K562 (cell line): ENCODE data around the gene SCAMP1. TPM values are rescaled to one million over a fixed set of nuclear protein-coding genes. Genes with fewer than 3 reads are reported as not detected.

Source experiments
- E2F3 ChIP-seq: fragments of 250-450 bp; sonication (Bioruptor Pico); IDR thresholded peaks from 2 replicates; pipeline ENCODE4 v1.4.0; 2020; ENCODE audit warnings: mild to moderate bottlenecking
- ERF ChIP-seq: fragments of 450-650 bp; formaldehyde crosslinking; IDR thresholded peaks from 2 replicates; pipeline ENCODE4 v1.4.0; 2020; ENCODE audit warnings: mild to moderate bottlenecking, mixed read lengths
- ETS1 ChIP-seq: conservative IDR thresholded peaks from 2 replicates; pipeline ENCODE4 v1.6.1; 2011; ENCODE audit warnings: low read depth, mild to moderate bottlenecking, low read length; ENCODE audit not compliant: control insufficient read depth
- JUND ChIP-seq, 2 experiments: IDR thresholded peaks; 2 replicates in 1 of 2; 3 replicates in 1 of 2; pipeline ENCODE4 v1.6.1; 2011; ENCODE audit warnings: borderline replicate concordance in 2 of 2, low read depth in 2 of 2, low read length in 2 of 2, improper control_type of control experiment in 1 of 2, missing biosample characterization in 1 of 2, missing genetic modification characterization in 1 of 2, missing genetic modification reagents in 1 of 2
- LARP7 ChIP-seq: fragments of 450-650 bp; IDR thresholded peaks from 2 replicates; pipeline ENCODE4 v1.6.1; 2016
- MNT ChIP-seq, 2 experiments: fragments of 450-650 bp; conservative IDR thresholded peaks; 2 replicates each; pipeline ENCODE4 v1.6.1; 2017; ENCODE audit warnings: mild to moderate bottlenecking in 2 of 2, moderate library complexity in 2 of 2
- PCBP1 ChIP-seq: fragments of 200-400 bp; formaldehyde crosslinking; IDR thresholded peaks from 2 replicates; pipeline ENCODE4 v1.6.1; 2018; ENCODE audit warnings: mild to moderate bottlenecking, low read depth, low read length; ENCODE audit not compliant: poor library complexity, severe bottlenecking
- TCF3 ChIP-seq: sonication (generic); formaldehyde crosslinking; IDR thresholded peaks from 2 replicates; pipeline ENCODE4 v1.4.0; 2020; ENCODE audit warnings: mild to moderate bottlenecking, missing genetic modification reagents
- WHSC1 ChIP-seq: IDR thresholded peaks from one replicate; pipeline ENCODE4 v1.6.1; 2012; ENCODE audit warnings: low read length, control low read depth, inconsistent platforms
- ZHX1 ChIP-seq: fragments of 150-350 bp; conservative IDR thresholded peaks from 2 replicates; pipeline ENCODE4 v1.6.1; 2014; ENCODE audit warnings: low read length
- ZNF407 ChIP-seq: fragments of 450-650 bp; IDR thresholded peaks from 2 replicates; pipeline ENCODE4 v1.6.1; 2016; ENCODE audit warnings: low read depth
- polyA plus RNA-seq, 8 experiments: library from polyadenylated mRNA; depleted of rRNA in 4 of 8; stranded (reverse) in 5 of 8; unstranded in 3 of 8; fragments of >200 nt; fragmentation: Nextera tagmentation in 2 of 8; fragmentation: Illumina TruSeq in 1 of 8; extraction: Ambion mirVana in 2 of 8; extraction: Trizol in 1 of 8; gene quantifications; 2 replicates each; pipeline versions ENCODE4 v1.2.1 to v1.2.3, GENCODE V29; 2011 to 2014; ENCODE audit warnings: inconsistent platforms in 1 of 8, missing spikeins in 1 of 8
- total RNA-seq, 7 experiments: library from RNA; depleted of rRNA in 6 of 7; stranded (reverse); fragments of >200 nt in 6 of 7; fragmentation: Illumina TruSeq in 2 of 7; extraction: Trizol in 2 of 7; gene quantifications; 2 replicates each; pipeline versions ENCODE4 v1.2.1 to v1.2.3, GENCODE V29; 2011 to 2021; ENCODE audit warnings: low replicate concordance in 1 of 7

SCAMP1 gene
- total and polyA plus RNA-seq, 9 of the 15 experiments (the other 6 are each of a cell fraction or from before 2014, with no cell fraction given): 5.4 to 23.9 (median 13.8) TPM

GRCh38 chr5:78509884-78510769, 149.7 kb downstream of the SCAMP1 start (continued):
- TF ChIP-seq ZNF407 (no peak), TCF3 (CRISPR knock-in tag) (peak; percentile 37; the same call in 1 of the 2 replicates), MNT (conservative IDR thresholded peaks at IDR 0.05) (no peak), PCBP1 (no peak), E2F3 (no peak), ZHX1 (no peak), WHSC1 (no peak), ETS1 (peak; percentile 29; the same call in 1 of the 2 replicates), LARP7 (no peak), JUND (IDR thresholded peaks at IDR 0.05; ENCODE audit: borderline replicate concordance, low read depth, low read length) (no peak), JUND (tag; IDR thresholded peaks at IDR 0.05; ENCODE audit: borderline replicate concordance, low read depth, low read length) (0 out of 3 replicates have a peak, but pooled peaks have one; percentile 14), ERF (CRISPR knock-in tag) (no peak)
